Coronary artery (tissue), 2 donors: ENCODE data around the gene LHFPL3.

Experiments used
- DNase-seq: peaks from one replicate; pipeline ENCODE4 v3.0.0-alpha.2; 2017; ENCODE audit warnings: low spot score
- H3K27ac ChIP-seq, 2 donors: fragments of 200-600 bp; sonication (generic); one replicate each; pipeline ENCODE4 v1.5.1; 2016 to 2019
- H3K4me3 ChIP-seq: fragments of 200-600 bp; sonication (generic); 2 replicates; pipeline ENCODE4 v1.5.1; 2016; ENCODE audit warnings: mild to moderate bottlenecking, moderate library complexity
- TF ChIP-seq, protein P1 (sequence below): fragments of 200-600 bp; sonication (generic); IDR thresholded peaks from one replicate; pipeline ENCODE4 v1.5.1; 2019; ENCODE audit warnings: antibody characterized with exemption

LHFPL3 gene

DNA sequence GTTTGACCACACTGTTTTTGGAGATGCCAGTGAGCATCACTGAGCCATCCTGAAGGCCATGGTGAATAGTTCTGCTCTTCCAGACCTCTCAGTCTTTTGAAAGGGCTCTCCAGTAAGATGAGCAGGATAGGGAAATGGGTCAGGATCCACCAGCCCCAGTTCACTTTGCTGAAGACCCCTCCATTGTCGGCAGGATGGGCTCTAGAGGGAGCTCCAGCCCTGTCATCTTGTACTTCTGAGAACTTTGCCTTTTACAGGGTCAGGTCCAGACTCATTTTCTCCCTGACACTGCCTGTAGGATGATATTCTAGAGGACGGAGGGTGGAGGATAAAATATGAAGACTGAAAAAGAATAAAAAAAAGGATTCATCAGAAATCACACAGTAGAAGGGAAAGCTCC lies 13.1 kb downstream of the LHFPL3 start:
- Histone ChIP-seq H3K27ac (no peak overlapping the region), H3K4me3 (no peak overlapping the region)
- no peak for DNase-seq
- TF ChIP-seq, protein P1, sequence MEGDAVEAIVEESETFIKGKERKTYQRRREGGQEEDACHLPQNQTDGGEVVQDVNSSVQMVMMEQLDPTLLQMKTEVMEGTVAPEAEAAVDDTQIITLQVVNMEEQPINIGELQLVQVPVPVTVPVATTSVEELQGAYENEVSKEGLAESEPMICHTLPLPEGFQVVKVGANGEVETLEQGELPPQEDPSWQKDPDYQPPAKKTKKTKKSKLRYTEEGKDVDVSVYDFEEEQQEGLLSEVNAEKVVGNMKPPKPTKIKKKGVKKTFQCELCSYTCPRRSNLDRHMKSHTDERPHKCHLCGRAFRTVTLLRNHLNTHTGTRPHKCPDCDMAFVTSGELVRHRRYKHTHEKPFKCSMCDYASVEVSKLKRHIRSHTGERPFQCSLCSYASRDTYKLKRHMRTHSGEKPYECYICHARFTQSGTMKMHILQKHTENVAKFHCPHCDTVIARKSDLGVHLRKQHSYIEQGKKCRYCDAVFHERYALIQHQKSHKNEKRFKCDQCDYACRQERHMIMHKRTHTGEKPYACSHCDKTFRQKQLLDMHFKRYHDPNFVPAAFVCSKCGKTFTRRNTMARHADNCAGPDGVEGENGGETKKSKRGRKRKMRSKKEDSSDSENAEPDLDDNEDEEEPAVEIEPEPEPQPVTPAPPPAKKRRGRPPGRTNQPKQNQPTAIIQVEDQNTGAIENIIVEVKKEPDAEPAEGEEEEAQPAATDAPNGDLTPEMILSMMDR = no peak

DNA sequence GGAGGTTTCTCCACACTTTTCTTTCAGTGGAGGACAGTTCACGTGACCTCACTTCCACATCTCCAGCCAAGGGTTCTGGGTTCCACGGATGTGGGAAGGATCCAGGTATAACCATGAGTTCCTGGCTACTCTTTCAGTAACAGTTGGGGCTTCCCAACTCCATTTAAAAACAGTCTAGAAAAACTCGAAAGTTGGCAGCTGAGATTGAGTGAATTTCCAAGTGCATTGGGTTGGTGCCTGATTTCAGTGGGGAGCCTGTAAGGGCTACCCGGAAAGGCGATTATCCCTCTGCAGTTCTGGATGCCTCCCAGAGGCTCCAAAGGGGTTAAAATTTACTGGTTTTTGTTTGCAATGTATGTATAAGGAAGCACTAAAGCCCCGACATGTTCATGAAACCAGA lies 24.3 kb downstream of the LHFPL3 start:
- Histone ChIP-seq H3K27ac (no peak overlapping the region), H3K4me3 (no peak overlapping the region)
- TF ChIP-seq, protein P1 = no peak
- DNase-seq = no peak

GRCh38 chr7:104357166-104357565 lies 28.8 kb downstream of the LHFPL3 start:
- Histone ChIP-seq H3K4me3 (no peak overlapping the region), H3K27ac (no peak overlapping the region)
- no peak for DNase-seq
- TF ChIP-seq, protein P1 = no peak

DNA sequence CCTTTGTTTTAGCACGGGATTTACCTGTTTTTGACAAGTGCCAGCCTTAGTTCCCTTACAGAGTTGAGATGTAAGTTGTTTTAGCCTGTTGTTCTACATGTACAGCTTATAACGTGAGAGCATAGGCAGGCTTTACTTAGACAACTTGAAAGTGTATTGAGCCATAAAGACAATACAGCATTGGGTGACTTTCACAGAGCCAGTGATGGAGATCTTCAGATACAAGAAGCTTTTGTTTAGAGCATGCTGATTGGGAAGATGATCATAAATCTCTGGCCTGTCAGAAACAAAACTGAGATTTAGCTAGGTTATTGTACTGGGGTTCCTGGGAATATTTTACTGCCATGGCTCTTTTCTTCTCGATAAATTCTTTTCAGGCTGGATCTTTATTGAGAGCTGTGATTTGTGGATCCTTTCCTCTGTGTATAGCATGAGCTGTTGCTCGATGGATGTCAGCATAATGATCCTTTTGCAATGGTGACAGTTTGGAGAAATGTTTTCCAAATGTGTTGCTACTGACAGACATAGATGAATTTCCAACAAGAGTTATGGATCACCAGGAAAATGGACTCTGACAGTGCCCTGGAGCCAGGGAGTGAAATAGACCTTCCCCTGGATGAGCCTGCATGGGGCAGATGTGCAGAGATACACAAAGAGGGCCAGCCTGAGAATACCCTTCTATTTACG lies 30.2 kb downstream of the LHFPL3 start:
- Histone ChIP-seq H3K27ac (no peak overlapping the region), H3K4me3 (no peak overlapping the region)
- no peak for DNase-seq
- TF ChIP-seq, protein P1 = no peak

GRCh38 chr7:104362756-104363155 lies 34.4 kb downstream of the LHFPL3 start:
- TF ChIP-seq, protein P1 = no peak
- H3K4me3 ChIP-seq = no peak overlapping the region
- H3K27ac ChIP-seq = no peak overlapping the region
- DNase-seq = no peak

- no peak for DNase-seq
- Histone ChIP-seq H3K27ac (no peak overlapping the region), H3K4me3 (no peak overlapping the region)
- TF ChIP-seq, protein P1 = no peak
Measured at GRCh38 chr7:104363355-104363754, 35.0 kb downstream of the LHFPL3 start.

DNA sequence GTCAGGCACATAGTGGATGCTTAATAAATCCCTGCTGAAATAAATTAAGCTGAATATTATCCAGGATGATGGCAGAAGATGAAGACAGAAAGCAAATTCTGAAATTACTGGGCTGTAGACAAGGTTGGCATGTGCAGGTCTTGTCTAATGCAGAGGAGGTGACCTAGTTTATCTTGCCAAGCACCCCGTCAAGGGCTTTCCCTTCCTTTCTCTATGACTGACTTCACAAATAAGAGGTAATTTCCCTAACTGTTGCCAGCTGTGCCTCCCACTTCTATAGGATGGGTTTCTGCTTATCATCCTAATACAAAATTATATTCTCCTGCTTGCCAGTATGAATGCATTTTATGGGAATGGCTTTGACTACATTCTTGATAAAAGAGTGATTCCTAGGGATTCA lies 38.0 kb downstream of the LHFPL3 start:
- Histone ChIP-seq H3K4me3 (no peak overlapping the region), H3K27ac (no peak overlapping the region)
- no peak for DNase-seq
- TF ChIP-seq, protein P1 = no peak
